K562 (cell line): ENCODE measurements around the gene POLD4. TPM values are rescaled to one million over a fixed set of nuclear protein-coding genes. Genes with fewer than 3 reads are reported as not detected.

Source experiments
- CAMTA2 ChIP-seq: fragments of 250-450 bp; sonication (Bioruptor Pico); conservative IDR thresholded peaks from 2 replicates; pipeline ENCODE4 v1.5.1; 2022
- CCNT2 ChIP-seq: IDR thresholded peaks from 2 replicates; pipeline ENCODE4 v1.6.1; 2011; ENCODE audit warnings: borderline replicate concordance, low read depth, mild to moderate bottlenecking, moderate library complexity, mixed read lengths, low read length; ENCODE audit not compliant: insufficient read length; ENCODE audit errors: extremely low read depth
- CHD1 ChIP-seq: fragments of 200-600 bp; sonication (generic); IDR thresholded peaks from one replicate; pipeline ENCODE4 v1.6.1; 2012; ENCODE audit warnings: mild to moderate bottlenecking, moderate library complexity, low read length, inconsistent platforms
- ETV5 ChIP-seq: sonication (generic); formaldehyde crosslinking; IDR thresholded peaks from 2 replicates; pipeline ENCODE4 v1.4.0; 2020; ENCODE audit warnings: low read depth, mild to moderate bottlenecking, missing genetic modification reagents
- EWSR1 ChIP-seq: fragments of 450-650 bp; IDR thresholded peaks from 2 replicates; pipeline ENCODE4 v1.6.1; 2018; ENCODE audit warnings: borderline replicate concordance, mild to moderate bottlenecking, low read depth, moderate library complexity; ENCODE audit not compliant: partially characterized antibody
- GABPB1 ChIP-seq: sonication (generic); formaldehyde crosslinking; IDR thresholded peaks from 2 replicates; pipeline ENCODE4 v1.8.0; 2022; ENCODE audit warnings: mild to moderate bottlenecking, missing genetic modification reagents
- HSF4 ChIP-seq: fragments of 250-450 bp; sonication (Bioruptor Pico); IDR thresholded peaks from 2 replicates; pipeline ENCODE4 v2.1.2; 2022; ENCODE audit warnings: mild to moderate bottlenecking, moderate library complexity, borderline replicate concordance
- L3MBTL2 ChIP-seq: fragments of 450-650 bp; IDR thresholded peaks from 2 replicates; pipeline ENCODE4 v1.6.1; 2016; ENCODE audit warnings: mild to moderate bottlenecking, moderate library complexity
- MTA2 ChIP-seq: fragments of 450-650 bp; IDR thresholded peaks from 2 replicates; pipeline ENCODE4 v1.6.1; 2016; ENCODE audit warnings: low read depth
- NBN ChIP-seq: fragments of 450-650 bp; IDR thresholded peaks from 2 replicates; pipeline ENCODE4 v1.6.1; 2016; ENCODE audit warnings: low read depth, mild to moderate bottlenecking
- SAFB ChIP-seq: fragments of 200-400 bp; formaldehyde crosslinking; IDR thresholded peaks from 2 replicates; pipeline ENCODE4 v1.6.1; 2017; ENCODE audit warnings: low read depth, low read length, borderline replicate concordance
- SIN3B ChIP-seq: fragments of 450-650 bp; IDR thresholded peaks from 2 replicates; pipeline ENCODE4 v1.6.1; 2017; ENCODE audit warnings: low read depth, mild to moderate bottlenecking, moderate library complexity
- STAT5A ChIP-seq: IDR thresholded peaks from 2 replicates; pipeline ENCODE4 v1.6.1; 2012; ENCODE audit warnings: low read length, inconsistent platforms, borderline replicate concordance
- XRCC5 ChIP-seq: fragments of 200-400 bp; formaldehyde crosslinking; IDR thresholded peaks from 2 replicates; pipeline ENCODE4 v1.6.1; 2017; ENCODE audit warnings: low read depth, mild to moderate bottlenecking, low read length
- ZNF133 ChIP-seq: fragments of 250-450 bp; sonication (Bioruptor Pico); IDR thresholded peaks from 2 replicates; pipeline ENCODE4 v1.4.0; 2020; ENCODE audit warnings: mild to moderate bottlenecking
- ZNF165 ChIP-seq: fragments of 250-450 bp; sonication (Bioruptor Pico); IDR thresholded peaks from 2 replicates; pipeline ENCODE4 v1.4.0; 2020; ENCODE audit warnings: borderline replicate concordance
- ZNF184 ChIP-seq: sonication (generic); formaldehyde crosslinking; IDR thresholded peaks from 2 replicates; pipeline ENCODE4 v1.5.0; 2020; ENCODE audit warnings: missing genetic modification reagents
- ZNF217 ChIP-seq: sonication (generic); formaldehyde crosslinking; IDR thresholded peaks from 2 replicates; pipeline ENCODE4 v1.8.0; 2022; ENCODE audit warnings: mild to moderate bottlenecking, missing genetic modification reagents
- ZNF253 ChIP-seq: fragments of 250-450 bp; sonication (Bioruptor Pico); conservative IDR thresholded peaks from 2 replicates; pipeline ENCODE4 v1.6.1; 2021; ENCODE audit warnings: mild to moderate bottlenecking
- ZNF274 ChIP-seq: IDR thresholded peaks from 2 replicates; pipeline ENCODE4 v1.6.1; 2011; ENCODE audit warnings: low read depth, mild to moderate bottlenecking, low read length, moderate library complexity, borderline replicate concordance
- ZNF445 ChIP-seq: fragments of 250-450 bp; sonication (Bioruptor Pico); IDR thresholded peaks from 2 replicates; pipeline ENCODE4 v1.4.0; 2020; ENCODE audit warnings: low read depth, mild to moderate bottlenecking, moderate library complexity
- ZNF584 ChIP-seq: fragments of 200-800 bp; sonication (Bioruptor generic); IDR thresholded peaks from 2 replicates; pipeline ENCODE4 v1.6.1; 2016; ENCODE audit warnings: low read depth, mild to moderate bottlenecking, missing genetic modification characterization, missing compliant biosample characterization
- ZNF778 ChIP-seq: fragments of 450-650 bp; formaldehyde crosslinking; IDR thresholded peaks from 2 replicates; pipeline ENCODE4 v1.4.0; 2020; ENCODE audit warnings: mild to moderate bottlenecking, moderate library complexity
- polyA plus RNA-seq, 8 experiments: library from polyadenylated mRNA; depleted of rRNA in 4 of 8; stranded (reverse) in 5 of 8; unstranded in 3 of 8; fragments of >200 nt; fragmentation: Nextera tagmentation in 2 of 8; fragmentation: Illumina TruSeq in 1 of 8; extraction: Ambion mirVana in 2 of 8; extraction: Trizol in 1 of 8; gene quantifications; 2 replicates each; pipeline versions ENCODE4 v1.2.1 to v1.2.3, GENCODE V29; 2011 to 2014; ENCODE audit warnings: inconsistent platforms in 1 of 8, missing spikeins in 1 of 8
- total RNA-seq, 7 experiments: library from RNA; depleted of rRNA in 6 of 7; stranded (reverse); fragments of >200 nt in 6 of 7; fragmentation: Illumina TruSeq in 2 of 7; extraction: Trizol in 2 of 7; gene quantifications; 2 replicates each; pipeline versions ENCODE4 v1.2.1 to v1.2.3, GENCODE V29; 2011 to 2021; ENCODE audit warnings: low replicate concordance in 1 of 7
- TF ChIP-seq, protein P1 (sequence below): fragments of 250-450 bp; sonication (Bioruptor Pico); IDR thresholded peaks from 2 replicates; pipeline ENCODE4 v1.8.0; 2021; ENCODE audit warnings: mild to moderate bottlenecking, moderate library complexity
- TF ChIP-seq, protein P2 (sequence below): fragments of 450-650 bp; IDR thresholded peaks from 2 replicates; pipeline ENCODE4 v1.6.1; 2017; ENCODE audit warnings: mild to moderate bottlenecking, moderate library complexity
- TF ChIP-seq, protein P3 (sequence below): fragments of 450-650 bp; IDR thresholded peaks from 2 replicates; pipeline ENCODE4 v1.7.0; 2016; ENCODE audit warnings: borderline replicate concordance

POLD4 gene
- total and polyA plus RNA-seq, 9 of the 15 experiments (the other 6 are each of a cell fraction or from before 2014, with no cell fraction given): 5.8 to 64.5 (median 18.3) TPM

DNA sequence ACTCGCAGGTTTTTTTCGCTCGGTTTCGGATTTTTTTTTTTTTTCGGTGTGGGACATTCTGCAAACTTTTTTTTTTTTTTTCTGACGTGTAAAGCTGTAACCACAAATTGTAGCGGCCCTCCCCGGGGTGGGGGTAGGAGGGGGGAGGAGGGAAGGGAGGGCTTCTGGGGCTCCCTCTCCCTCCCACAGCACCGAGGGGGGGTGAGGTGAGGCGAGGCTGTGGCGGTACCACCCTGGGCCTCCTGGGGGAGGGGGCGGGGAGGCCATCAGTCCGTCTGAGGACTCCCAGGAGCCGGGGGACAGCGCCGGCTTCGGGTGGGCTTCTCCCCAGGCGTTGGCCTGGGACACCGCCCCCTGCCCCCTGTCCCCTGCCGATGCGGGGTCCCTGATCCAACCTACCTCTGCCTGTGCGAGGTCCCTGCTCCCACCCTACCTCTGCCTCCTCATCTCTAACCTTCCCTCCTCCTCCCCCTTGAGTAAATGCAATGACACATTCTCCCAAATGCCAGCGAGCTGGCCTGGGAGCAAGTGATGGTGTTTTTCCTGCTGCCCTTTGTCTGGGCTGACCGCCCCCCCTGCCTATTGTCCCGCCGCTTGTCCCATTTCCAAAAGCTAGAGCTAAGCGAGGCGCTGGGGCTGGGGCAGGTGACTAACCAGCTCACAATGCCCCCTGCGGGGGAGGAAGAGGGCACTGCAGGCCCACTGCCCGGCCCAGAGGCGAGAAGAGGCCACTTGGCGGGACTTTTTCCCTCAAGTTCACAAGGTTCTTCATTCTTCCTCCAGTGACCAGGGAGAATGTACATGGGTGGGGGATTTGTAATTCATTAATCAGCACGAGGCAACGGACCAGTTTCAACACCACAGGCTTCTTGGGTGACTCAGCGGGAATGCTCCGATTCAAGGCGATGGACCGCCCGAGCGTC, 20.6 kb upstream of the POLD4 start (continued):
- no peak for TF ChIP-seq ZNF217 (CRISPR knock-in tag)
- TF ChIP-seq, protein P1, sequence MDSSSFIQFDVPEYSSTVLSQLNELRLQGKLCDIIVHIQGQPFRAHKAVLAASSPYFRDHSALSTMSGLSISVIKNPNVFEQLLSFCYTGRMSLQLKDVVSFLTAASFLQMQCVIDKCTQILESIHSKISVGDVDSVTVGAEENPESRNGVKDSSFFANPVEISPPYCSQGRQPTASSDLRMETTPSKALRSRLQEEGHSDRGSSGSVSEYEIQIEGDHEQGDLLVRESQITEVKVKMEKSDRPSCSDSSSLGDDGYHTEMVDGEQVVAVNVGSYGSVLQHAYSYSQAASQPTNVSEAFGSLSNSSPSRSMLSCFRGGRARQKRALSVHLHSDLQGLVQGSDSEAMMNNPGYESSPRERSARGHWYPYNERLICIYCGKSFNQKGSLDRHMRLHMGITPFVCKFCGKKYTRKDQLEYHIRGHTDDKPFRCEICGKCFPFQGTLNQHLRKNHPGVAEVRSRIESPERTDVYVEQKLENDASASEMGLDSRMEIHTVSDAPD: no peak
- TF ChIP-seq, protein P2, sequence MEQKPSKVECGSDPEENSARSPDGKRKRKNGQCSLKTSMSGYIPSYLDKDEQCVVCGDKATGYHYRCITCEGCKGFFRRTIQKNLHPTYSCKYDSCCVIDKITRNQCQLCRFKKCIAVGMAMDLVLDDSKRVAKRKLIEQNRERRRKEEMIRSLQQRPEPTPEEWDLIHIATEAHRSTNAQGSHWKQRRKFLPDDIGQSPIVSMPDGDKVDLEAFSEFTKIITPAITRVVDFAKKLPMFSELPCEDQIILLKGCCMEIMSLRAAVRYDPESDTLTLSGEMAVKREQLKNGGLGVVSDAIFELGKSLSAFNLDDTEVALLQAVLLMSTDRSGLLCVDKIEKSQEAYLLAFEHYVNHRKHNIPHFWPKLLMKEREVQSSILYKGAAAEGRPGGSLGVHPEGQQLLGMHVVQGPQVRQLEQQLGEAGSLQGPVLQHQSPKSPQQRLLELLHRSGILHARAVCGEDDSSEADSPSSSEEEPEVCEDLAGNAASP: no peak
- TF ChIP-seq ZNF445 (CRISPR knock-in tag): no peak
- peak; percentile 95 for TF ChIP-seq L3MBTL2
- TF ChIP-seq SIN3B: no peak
- TF ChIP-seq EWSR1: no peak
- no peak for TF ChIP-seq CHD1
- no peak for TF ChIP-seq MTA2
- no peak for TF ChIP-seq SAFB
- TF ChIP-seq GABPB1 (CRISPR knock-in tag): no peak; the same call in 1 of the 2 replicates
- no peak for TF ChIP-seq STAT5A
- TF ChIP-seq XRCC5: no peak
- TF ChIP-seq ZNF584 (CRISPR knock-in tag): 0 out of 2 replicates have a peak, but pooled peaks have one; percentile 13
- no peak for TF ChIP-seq ZNF253 (CRISPR knock-in tag)
- TF ChIP-seq ZNF165 (CRISPR knock-in tag): no peak
- TF ChIP-seq ZNF778: no peak
- no peak for TF ChIP-seq ETV5 (CRISPR knock-in tag)
- TF ChIP-seq ZNF133: no peak
- no peak for TF ChIP-seq NBN
- TF ChIP-seq CCNT2: no peak
- no peak for TF ChIP-seq ZNF184
- TF ChIP-seq, protein P3, sequence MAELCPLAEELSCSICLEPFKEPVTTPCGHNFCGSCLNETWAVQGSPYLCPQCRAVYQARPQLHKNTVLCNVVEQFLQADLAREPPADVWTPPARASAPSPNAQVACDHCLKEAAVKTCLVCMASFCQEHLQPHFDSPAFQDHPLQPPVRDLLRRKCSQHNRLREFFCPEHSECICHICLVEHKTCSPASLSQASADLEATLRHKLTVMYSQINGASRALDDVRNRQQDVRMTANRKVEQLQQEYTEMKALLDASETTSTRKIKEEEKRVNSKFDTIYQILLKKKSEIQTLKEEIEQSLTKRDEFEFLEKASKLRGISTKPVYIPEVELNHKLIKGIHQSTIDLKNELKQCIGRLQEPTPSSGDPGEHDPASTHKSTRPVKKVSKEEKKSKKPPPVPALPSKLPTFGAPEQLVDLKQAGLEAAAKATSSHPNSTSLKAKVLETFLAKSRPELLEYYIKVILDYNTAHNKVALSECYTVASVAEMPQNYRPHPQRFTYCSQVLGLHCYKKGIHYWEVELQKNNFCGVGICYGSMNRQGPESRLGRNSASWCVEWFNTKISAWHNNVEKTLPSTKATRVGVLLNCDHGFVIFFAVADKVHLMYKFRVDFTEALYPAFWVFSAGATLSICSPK: no peak
- TF ChIP-seq CAMTA2 (CRISPR knock-in tag): no peak
- TF ChIP-seq ZNF274: no peak
- TF ChIP-seq HSF4 (CRISPR knock-in tag): no peak
